Measurements from ENCODE around the gene CYGB. TPM values are rescaled to one million over a fixed set of nuclear protein-coding genes. Genes with fewer than 3 reads are reported as not detected.

Gene CYGB
- polyA plus RNA-seq, 3 donors, result not detected

GRCh38 chr17:76581515-76581914 lies 44.0 kb upstream of the CYGB start:
- Histone ChIP-seq H3K27me3 (ENCODE audit: control insufficient read depth in 2 of 2, insufficient read depth in 2 of 2, low read length in 2 of 2) (peaks cover 0 to 12% of the 10 kb centered on the region in 2 donors), H2AFZ (ENCODE audit: insufficient read depth, low read depth, low read length, poor library complexity, severe bottlenecking) (no peak overlapping the region), H3K4me1 (ENCODE audit: control insufficient read depth in 1 of 2, insufficient read depth in 2 of 2, low read length in 2 of 2) (peaks cover 33 to 36% of the 10 kb centered on the region in 2 donors), H4K20me1 (ENCODE audit: insufficient read depth, low read length) (peaks cover 4% of the 10 kb centered on the region), H3K36me3 (replicated peaks in 1 of 2; ENCODE audit: control insufficient read depth in 1 of 2, insufficient read depth in 2 of 2, low read length in 2 of 2) (no peaks in the 10 kb centered on the region), H3K9ac (ENCODE audit: insufficient read depth, low read length, poor library complexity, severe bottlenecking) (no peak overlapping the region), H3K27ac (ENCODE audit: low read depth in 1 of 2, low read length in 2 of 2) (no peak overlapping the region), H3K9me3 (replicated peaks in 1 of 2; ENCODE audit: control insufficient read depth in 1 of 2, insufficient read depth in 1 of 2, low read length in 2 of 2) (no peaks in the 10 kb centered on the region), H3K4me3 (replicated peaks in 1 of 3; ENCODE audit: low read depth in 2 of 3, low read length in 3 of 3) (no peak overlapping the region), H3K4me2 (replicated peaks; ENCODE audit: extremely low read depth, low read length, poor library complexity, severe bottlenecking) (no peak overlapping the region), H3K79me2 (ENCODE audit: insufficient read depth, low read length) (no peaks in the 10 kb centered on the region)
- intact Hi-C loops (cut with micrococcal nuclease), result loop anchor here in 1 of 2 donors (10.0 kb wide), 1 partner anchor 117 kb away; the partner anchor contains the start of gene AANAT
- H3K27ac Mint-ChIP-seq, result no peak overlapping the region
- H3K4me3 Mint-ChIP-seq, result no peak overlapping the region
- peaks cover 5 to 9% of the 10 kb centered on the region in 2 donors for H3K36me3 Mint-ChIP-seq
- no peak for TF ChIP-seq CTCF (IDR thresholded peaks at IDR 0.05)
- DNase-seq, result no peak
- 100% methylated on average over 2 of the region's 5 CpGs for WGBS (ENCODE audit: insufficient coverage)
- peaks cover 21 to 37% (median 21%) of the 10 kb centered on the region in 3 donors for H3K27me3 Mint-ChIP-seq (ENCODE audit: low read depth in 3 of 3)
- peaks cover 0 to 3% (median 0%) of the 10 kb centered on the region in 7 donors for H3K9me3 Mint-ChIP-seq
- H3K4me1 Mint-ChIP-seq, result peaks cover 46% of the 10 kb centered on the region

- H3K36me3 Mint-ChIP-seq, result peaks cover 4 to 15% of the 10 kb centered on the region in 2 donors
- peaks cover 0 to 2% (median 0%) of the 10 kb centered on the region in 7 donors for H3K9me3 Mint-ChIP-seq
- Histone ChIP-seq H3K4me1 (ENCODE audit: control insufficient read depth in 1 of 2, insufficient read depth in 2 of 2, low read length in 2 of 2) (peaks cover 24 to 25% of the 10 kb centered on the region in 2 donors), H3K27me3 (ENCODE audit: control insufficient read depth in 2 of 2, insufficient read depth in 2 of 2, low read length in 2 of 2) (peaks cover 0 to 5% of the 10 kb centered on the region in 2 donors), H3K36me3 (replicated peaks in 1 of 2; ENCODE audit: control insufficient read depth in 1 of 2, insufficient read depth in 2 of 2, low read length in 2 of 2) (no peaks in the 10 kb centered on the region), H2AFZ (ENCODE audit: insufficient read depth, low read depth, low read length, poor library complexity, severe bottlenecking) (no peak overlapping the region), H3K79me2 (ENCODE audit: insufficient read depth, low read length) (no peaks in the 10 kb centered on the region), H3K4me2 (replicated peaks; ENCODE audit: extremely low read depth, low read length, poor library complexity, severe bottlenecking) (no peak overlapping the region), H3K27ac (ENCODE audit: low read depth in 1 of 2, low read length in 2 of 2) (no peak overlapping the region), H4K20me1 (ENCODE audit: insufficient read depth, low read length) (peaks cover 4% of the 10 kb centered on the region), H3K9ac (ENCODE audit: insufficient read depth, low read length, poor library complexity, severe bottlenecking) (no peak overlapping the region), H3K9me3 (replicated peaks in 1 of 2; ENCODE audit: control insufficient read depth in 1 of 2, insufficient read depth in 1 of 2, low read length in 2 of 2) (no peaks in the 10 kb centered on the region), H3K4me3 (replicated peaks in 1 of 3; ENCODE audit: low read depth in 2 of 3, low read length in 3 of 3) (no peak overlapping the region)
- 86% methylated on average over 1 of the region's 2 CpGs for WGBS (ENCODE audit: insufficient coverage)
- peak; percentile 37 to 51 (median 50) for DNase-seq
- H3K27ac Mint-ChIP-seq, result peak overlapping the region in 1 of 7 donors; percentile 1
- intact Hi-C loops (cut with micrococcal nuclease), result no loop called here
- peaks cover 10 to 17% (median 12%) of the 10 kb centered on the region in 3 donors for H3K27me3 Mint-ChIP-seq (ENCODE audit: low read depth in 3 of 3)
- H3K4me3 Mint-ChIP-seq, result no peak overlapping the region
- TF ChIP-seq CTCF (IDR thresholded peaks at IDR 0.05), result no peak
- H3K4me1 Mint-ChIP-seq, result peaks cover 44% of the 10 kb centered on the region
Measured at GRCh38 chr17:76579281-76579680, 41.8 kb upstream of the CYGB start.
